A549 (cell line): Measurements from ENCODE around the gene CTIF. TPM values are rescaled to one million over a fixed set of nuclear protein-coding genes. Genes with fewer than 3 reads are reported as not detected.

Experiments used
- ATAC-seq, 2 experiments: fragments of 200-7000 bp in 1 of 2; fragments of >200 bp in 1 of 2; cut with Nextera tagmentation in 1 of 2; cut with Tn5 transposase in 1 of 2; 3 replicates each; pipeline versions ENCODE4 v1.8.0 to v1.9.1; 2018 to 2020; ENCODE audit warnings: mild to moderate bottlenecking in 1 of 2, moderate library complexity in 1 of 2
- CTCF ChIA-PET: fragments of 300-600 bp; sonication (Branson Sonifier 250); formaldehyde crosslinking; extraction: SDS; loops from one replicate; lab custom pipeline; 2021; ENCODE audit warnings: antibody characterized with exemption, inconsistent platforms; lab: Yijun Ruan, JAX
- POLR2A ChIA-PET: fragments of 350-600 bp; formaldehyde crosslinking; extraction: SDS; loops from one replicate; lab custom pipeline; 2021; ENCODE audit warnings: antibody characterized with exemption, inconsistent platforms; lab: Yijun Ruan, JAX
- DNase-seq, 2 experiments: peaks; one replicate each; pipeline versions ENCODE4 v3.0.0 to v3.0.0-alpha.2; 2011 to 2016; ENCODE audit warnings: low read depth in 1 of 2, low spot score in 1 of 2
- FAIRE-seq: peaks from 2 replicates; lab custom pipeline; 2011; peaks lifted over from hg19 to GRCh38; lab: Jason Lieb, UNC
- H3K27ac ChIP-seq, 2 experiments: fragments of >200 bp; sonication (Bioruptor Twin); formaldehyde crosslinking; 3 replicates each; pipeline ENCODE4 v1.5.1; 2016 to 2017
- H3K4me1 ChIP-seq: fragments of >200 bp; sonication (Bioruptor Twin); formaldehyde crosslinking; 3 replicates; pipeline ENCODE4 v1.6.1; 2016
- H3K4me2 ChIP-seq: fragments of >200 bp; sonication (Bioruptor Twin); formaldehyde crosslinking; 3 replicates; pipeline ENCODE4 v1.6.1; 2016
- H3K4me3 ChIP-seq: fragments of >200 bp; sonication (Bioruptor Twin); formaldehyde crosslinking; 3 replicates; pipeline ENCODE4 v1.5.1; 2016
- H3K9me3 ChIP-seq: fragments of >200 bp; sonication (Bioruptor Twin); formaldehyde crosslinking; 3 replicates; pipeline ENCODE4 v1.6.1; 2016
- BHLHE40 ChIP-seq: IDR thresholded peaks from 2 replicates; pipeline ENCODE4 v1.6.1; 2012; ENCODE audit warnings: low read depth, low read length, inconsistent platforms
- CBX2 ChIP-seq: fragments of 200-600 bp; sonication (generic); IDR thresholded peaks from 2 replicates; pipeline ENCODE4 v1.6.1; 2016; ENCODE audit warnings: low read depth, mild to moderate bottlenecking, borderline replicate concordance
- CBX8 ChIP-seq: fragments of 200-600 bp; sonication (generic); IDR thresholded peaks from 2 replicates; pipeline ENCODE4 v1.6.1; 2016
- CHD2 ChIP-seq: fragments of 150-350 bp; IDR thresholded peaks from 2 replicates; pipeline ENCODE4 v1.6.1; 2014; ENCODE audit warnings: low read length; ENCODE audit not compliant: partially characterized antibody
- CHD4 ChIP-seq: fragments of 200-600 bp; sonication (generic); IDR thresholded peaks from 2 replicates; pipeline ENCODE4 v1.6.1; 2016; ENCODE audit warnings: antibody characterized with exemption, mild to moderate bottlenecking, borderline replicate concordance
- CTCF ChIP-seq: fragments of >200 bp; sonication (Bioruptor Twin); formaldehyde crosslinking; IDR thresholded peaks from 3 replicates; pipeline ENCODE4 v1.5.1; 2016
- EHF ChIP-seq: fragments of 250-450 bp; sonication (Bioruptor Pico); IDR thresholded peaks from 2 replicates; pipeline ENCODE4 v1.5.0; 2020; ENCODE audit warnings: mild to moderate bottlenecking
- ELK1 ChIP-seq: fragments of 150-350 bp; IDR thresholded peaks from 2 replicates; pipeline ENCODE4 v1.6.1; 2014; ENCODE audit warnings: low read depth, mild to moderate bottlenecking, low read length
- EP300 ChIP-seq, 2 experiments: fragments of >200 bp; sonication (Bioruptor Twin); formaldehyde crosslinking; IDR thresholded peaks; 2 replicates in 1 of 2; 3 replicates in 1 of 2; pipeline ENCODE4 v1.6.1; 2016 to 2017
- ESRRA ChIP-seq: fragments of 150-350 bp; IDR thresholded peaks from 2 replicates; pipeline ENCODE4 v1.6.1; 2014; ENCODE audit warnings: mild to moderate bottlenecking, low read length, borderline replicate concordance
- FOSB ChIP-seq: fragments of 250-450 bp; sonication (Bioruptor Pico); IDR thresholded peaks from 2 replicates; pipeline ENCODE4 v1.5.0; 2020; ENCODE audit warnings: mild to moderate bottlenecking, moderate library complexity
- FOXS1 ChIP-seq: fragments of 250-450 bp; sonication (Bioruptor Pico); IDR thresholded peaks from 2 replicates; pipeline ENCODE4 v1.5.0; 2020; ENCODE audit warnings: mild to moderate bottlenecking, moderate library complexity
- HDAC2 ChIP-seq: fragments of 200-600 bp; sonication (generic); IDR thresholded peaks from 2 replicates; pipeline ENCODE4 v1.6.1; 2016
- HES2 ChIP-seq: fragments of >200 bp; sonication (Bioruptor Twin); formaldehyde crosslinking; IDR thresholded peaks from 2 replicates; pipeline ENCODE4 v1.6.1; 2016
- HEYL ChIP-seq: fragments of 250-450 bp; sonication (Bioruptor Pico); IDR thresholded peaks from 2 replicates; pipeline ENCODE4 v1.8.0; 2021; ENCODE audit warnings: mild to moderate bottlenecking, moderate library complexity
- HOXA7 ChIP-seq: fragments of 250-450 bp; sonication (Bioruptor Pico); IDR thresholded peaks from 2 replicates; pipeline ENCODE4 v1.5.0; 2020; ENCODE audit warnings: mild to moderate bottlenecking, moderate library complexity
- HOXB5 ChIP-seq: fragments of 250-450 bp; sonication (Bioruptor Pico); IDR thresholded peaks from 2 replicates; pipeline ENCODE4 v1.5.0; 2020; ENCODE audit warnings: mild to moderate bottlenecking, moderate library complexity
- KDM1A ChIP-seq: fragments of 200-600 bp; sonication (generic); IDR thresholded peaks from 2 replicates; pipeline ENCODE4 v1.6.1; 2016; ENCODE audit warnings: low read depth, mild to moderate bottlenecking
- MAFK ChIP-seq: fragments of 450-650 bp; IDR thresholded peaks from 2 replicates; pipeline ENCODE4 v1.6.1; 2014; ENCODE audit not compliant: partially characterized antibody
- NFE2L2 ChIP-seq: fragments of 150-350 bp; conservative IDR thresholded peaks from 2 replicates; pipeline ENCODE4 v1.6.1; 2014; ENCODE audit warnings: low read length
- NPAS2 ChIP-seq: fragments of 250-450 bp; sonication (Bioruptor Pico); IDR thresholded peaks from 2 replicates; pipeline ENCODE4 v1.8.0; 2022; ENCODE audit warnings: mild to moderate bottlenecking, moderate library complexity, borderline replicate concordance
- NR3C1 ChIP-seq: fragments of >200 bp; sonication (Bioruptor Twin); formaldehyde crosslinking; IDR thresholded peaks from 3 replicates; pipeline ENCODE4 v1.6.1; 2017
- PHF8 ChIP-seq: fragments of 200-600 bp; sonication (generic); IDR thresholded peaks from 2 replicates; pipeline ENCODE4 v1.6.1; 2016; ENCODE audit warnings: low read depth, mild to moderate bottlenecking, antibody characterized with exemption, moderate library complexity, borderline replicate concordance
- POLR2A ChIP-seq: IDR thresholded peaks from 2 replicates; pipeline ENCODE4 v1.6.1; 2012; ENCODE audit warnings: mild to moderate bottlenecking, low read length
- RCOR1 ChIP-seq: fragments of 150-350 bp; IDR thresholded peaks from 2 replicates; pipeline ENCODE4 v1.6.1; 2014; ENCODE audit warnings: antibody characterized with exemption, low read length, low read depth
- TFCP2L1 ChIP-seq: fragments of 250-450 bp; sonication (Bioruptor Pico); IDR thresholded peaks from 2 replicates; pipeline ENCODE4 v1.5.0; 2021; ENCODE audit warnings: mild to moderate bottlenecking
- TP53 ChIP-seq: fragments of 250-450 bp; sonication (Bioruptor Pico); IDR thresholded peaks from 2 replicates; pipeline ENCODE4 v1.5.0; 2021; ENCODE audit warnings: mild to moderate bottlenecking, moderate library complexity
- ZNF302 ChIP-seq: fragments of 250-450 bp; sonication (Bioruptor Pico); IDR thresholded peaks from 2 replicates; pipeline ENCODE4 v1.9.0; 2021; ENCODE audit warnings: inconsistent platforms, mild to moderate bottlenecking, moderate library complexity
- WGBS: methylation state at CpG from one replicate; pipeline ENCODE4 v1.1.6; 2017; ENCODE audit errors: missing lambda C conversion rate; 5-methylcytosine and 5-hydroxymethylcytosine counted together
- polyA plus RNA-seq, 4 experiments: library from polyadenylated mRNA; depleted of rRNA in 3 of 4; stranded (reverse); fragments of >200 nt; fragmentation: RNase III in 1 of 4; extraction: RNeasy Plus Mini Kit Qiagen cat#74134 plus additional on column Dnase treatment in 1 of 4; gene quantifications; 2 replicates in 3 of 4; 3 replicates in 1 of 4; pipeline ENCODE4 v1.2.3, GENCODE V29; 2011 to 2017

The CTIF gene
- polyA plus RNA-seq, 2 of the 4 experiments (the other 2 are of a cell fraction) = 17.0 to 24.7 TPM

DNA sequence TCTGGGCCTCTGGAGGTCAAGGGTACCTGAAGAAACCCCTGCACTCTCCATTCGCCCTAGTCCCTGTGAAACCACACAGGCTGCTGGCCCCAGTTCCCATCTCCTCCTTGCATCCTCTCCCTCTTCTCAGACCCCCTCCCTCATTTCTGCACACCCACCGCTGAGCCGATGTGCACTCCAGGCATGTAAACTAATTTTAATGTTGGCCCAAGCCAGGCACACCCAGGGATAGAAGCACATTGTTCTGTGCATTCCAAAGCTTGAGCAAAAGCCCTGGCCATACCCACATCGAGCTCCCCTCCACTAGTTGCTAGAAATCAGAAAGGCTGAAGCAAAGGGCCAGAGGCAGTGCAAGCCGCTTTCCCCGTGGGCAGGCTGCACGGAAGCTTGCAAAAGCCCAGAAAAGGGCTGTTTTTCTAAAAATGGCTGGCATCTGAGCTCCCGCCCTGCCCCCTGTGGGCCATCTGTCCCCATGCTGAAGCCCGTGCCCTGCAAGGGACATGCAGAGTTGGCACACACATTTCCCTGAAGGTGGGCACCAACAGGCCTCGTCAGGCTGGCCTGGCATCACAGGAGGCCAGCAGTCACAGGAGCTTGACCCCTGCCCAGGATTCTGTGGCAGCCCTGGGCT lies 230.3 kb downstream of the CTIF start:
- no peaks in the 10 kb centered on the region for H3K4me1 ChIP-seq
- H3K27ac ChIP-seq = no peak overlapping the region
- no peaks in the 10 kb centered on the region for H3K9me3 ChIP-seq
- H3K4me2 ChIP-seq = no peak overlapping the region
- ATAC-seq = peak in 1 of 2 experiments; percentile 36; a peak in 1 of 6 replicates
- CTCF ChIA-PET = interaction anchor here (2.2 kb wide), 1 partner anchor 8 kb away, joined by 7 read pairs; no protein-coding TSS in a partner anchor
- TF ChIP-seq POLR2A (no peak), HOXB5 (CRISPR knock-in tag) (no peak), HOXA7 (CRISPR knock-in tag) (no peak), ZNF302 (CRISPR knock-in tag) (no peak), FOXS1 (CRISPR knock-in tag) (no peak), EP300 (IDR thresholded peaks at IDR 0.05) (no peak), ELK1 (no peak), FOSB (CRISPR knock-in tag) (no peak), NFE2L2 (no peak), ESRRA (no peak), NR3C1 (no peak), EHF (CRISPR knock-in tag) (no peak), CBX2 (no peak), CTCF (no peak), CHD2 (no peak), HEYL (no peak), TFCP2L1 (no peak), HDAC2 (no peak)
- FAIRE-seq = no peak
- DNase-seq = no peak
- POLR2A ChIA-PET = no interaction called here
- 84% methylated on average over 9 of the region's 10 CpGs for WGBS
- H3K4me3 ChIP-seq = no peak overlapping the region

- no peak overlapping the region for H3K27ac ChIP-seq
- CTCF ChIA-PET = no interaction called here
- DNase-seq = no peak
- FAIRE-seq = no peak
- WGBS = 98% methylated on average over 5 of the region's 8 CpGs
- H3K4me3 ChIP-seq = no peak overlapping the region
- ATAC-seq = no peak
- H3K9me3 ChIP-seq = no peaks in the 10 kb centered on the region
- H3K4me1 ChIP-seq = no peaks in the 10 kb centered on the region
- H3K4me2 ChIP-seq = no peak overlapping the region
- TF ChIP-seq ZNF302 (CRISPR knock-in tag) (no peak), HOXA7 (CRISPR knock-in tag) (no peak), EP300 (IDR thresholded peaks at IDR 0.05) (no peak), NPAS2 (no peak), TP53 (CRISPR knock-in tag) (no peak), CBX8 (no peak), PHF8 (no peak), HES2 (no peak), MAFK (no peak), CHD4 (no peak), FOSB (CRISPR knock-in tag) (no peak), RCOR1 (no peak), BHLHE40 (no peak), KDM1A (no peak)
- POLR2A ChIA-PET = no interaction called here
These were observed 231.4 kb downstream of the CTIF start for GRCh38 chr18:48770243-48770642.
